Keratinocyte (primary cell): ENCODE measurements around the gene GRK1. TPM values are rescaled to one million over a fixed set of nuclear protein-coding genes. Genes with fewer than 3 reads are reported as not detected.

ENCODE experiments used
- DNase-seq: peaks from one replicate; pipeline ENCODE4 v3.0.0-alpha.2; 2011; ENCODE audit warnings: low read depth, missing footprints, low spot score
- FAIRE-seq: peaks from 2 replicates; lab custom pipeline; 2011; peaks lifted over from hg19 to GRCh38; lab: Jason Lieb, UNC
- H2AFZ ChIP-seq: 2 replicates; pipeline ENCODE4 v1.6.0; 2012; ENCODE audit warnings: low read length, control low read depth, inconsistent platforms; ENCODE audit not compliant: control insufficient read depth
- H3K27ac ChIP-seq: 2 replicates; pipeline ENCODE4 v1.5.1; 2011; ENCODE audit warnings: low read length; ENCODE audit not compliant: control insufficient read depth, insufficient read depth
- H3K27me3 ChIP-seq: 3 replicates; pipeline ENCODE4 v1.6.0; 2011; ENCODE audit warnings: low read length; ENCODE audit not compliant: control insufficient read depth, insufficient read depth; ENCODE audit errors: extremely low read depth
- H3K36me3 ChIP-seq, 2 experiments: 2 replicates in 1 of 2; 3 replicates in 1 of 2; pipeline ENCODE4 v1.5.1; 2011; ENCODE audit warnings: low read length in 2 of 2, mild to moderate bottlenecking in 1 of 2; ENCODE audit not compliant: control insufficient read depth in 2 of 2, insufficient read depth in 2 of 2; ENCODE audit errors: extremely low read depth in 1 of 2
- H3K4me1 ChIP-seq: 3 replicates; pipeline ENCODE4 v1.5.1; 2011; ENCODE audit warnings: low read length; ENCODE audit not compliant: control insufficient read depth, insufficient read depth; ENCODE audit errors: extremely low read depth
- H3K4me2 ChIP-seq: 3 replicates; pipeline ENCODE4 v1.6.0; 2011; ENCODE audit warnings: low read depth, low read length; ENCODE audit not compliant: control insufficient read depth, insufficient read depth; ENCODE audit errors: extremely low read depth
- H3K4me3 ChIP-seq, 3 experiments: fragments of 200-600 bp in 1 of 3; sonication (generic) in 1 of 3; 2 replicates in 2 of 3; 3 replicates in 1 of 3; pipeline ENCODE4 v1.5.1; 2011 to 2016; ENCODE audit warnings: low read length in 3 of 3, mild to moderate bottlenecking in 3 of 3, control low read depth in 2 of 3, inconsistent platforms in 1 of 3, low read depth in 1 of 3, mixed read lengths in 1 of 3, mixed run types in 1 of 3, moderate library complexity in 1 of 3; ENCODE audit not compliant: control insufficient read depth in 2 of 3, insufficient read depth in 2 of 3; ENCODE audit errors: extremely low read depth in 1 of 3
- H3K79me2 ChIP-seq: 2 replicates; pipeline ENCODE4 v1.6.0; 2012; ENCODE audit warnings: low read length; ENCODE audit not compliant: control insufficient read depth, insufficient read depth
- H3K9ac ChIP-seq: 3 replicates; pipeline ENCODE4 v1.6.0; 2011; ENCODE audit warnings: low read length; ENCODE audit not compliant: control insufficient read depth, insufficient read depth; ENCODE audit errors: extremely low read depth
- H3K9me1 ChIP-seq: 3 replicates; pipeline ENCODE4 v1.6.0; 2011; ENCODE audit warnings: low read length; ENCODE audit not compliant: control insufficient read depth, insufficient read depth; ENCODE audit errors: extremely low read depth
- H3K9me3 ChIP-seq: 2 replicates; pipeline ENCODE4 v1.5.1; 2012; ENCODE audit warnings: low read depth, low read length; ENCODE audit not compliant: control insufficient read depth
- H4K20me1 ChIP-seq: 3 replicates; pipeline ENCODE4 v1.6.0; 2011; ENCODE audit warnings: low read length; ENCODE audit not compliant: control insufficient read depth, insufficient read depth; ENCODE audit errors: extremely low read depth
- EZH2 ChIP-seq: IDR thresholded peaks from one replicate; pipeline ENCODE4 v1.6.1; 2012; ENCODE audit warnings: inconsistent platforms, mild to moderate bottlenecking, low read length, moderate library complexity
- dilution Hi-C: fragments of 300-500 bp; cut with MboI; formaldehyde crosslinking; loops from one replicate; pipeline ENCODE4 v1.7.0; 2020; ENCODE audit warnings: low sequenced_read_pairs; ENCODE audit not compliant: extremely low pct_ligation_motif_present
- polyA plus RNA-seq, 5 experiments: library from polyadenylated mRNA; depleted of rRNA in 3 of 5; stranded (reverse) in 3 of 5; stranded (forward) in 1 of 5; unstranded in 1 of 5; fragments of >200 nt; gene quantifications; 1 replicate in 1 of 5; 2 replicates in 3 of 5; 3 replicates in 1 of 5; pipeline versions ENCODE4 v1.2.1 to v1.2.3, GENCODE V29; 2011 to 2012; ENCODE audit warnings: missing spikeins in 2 of 5, low read depth in 1 of 5, low replicate concordance in 1 of 5
- TF ChIP-seq, protein P1 (sequence below), 3 experiments: IDR thresholded peaks in 1 of 3; conservative IDR thresholded peaks in 1 of 3; optimal IDR thresholded peaks in 1 of 3; 2 replicates in 2 of 3; 3 replicates in 1 of 3; pipeline versions ENCODE3 to v1.5.1; 2011; ENCODE audit warnings: low read length in 3 of 3, mild to moderate bottlenecking in 3 of 3, moderate library complexity in 2 of 3, control low read depth in 1 of 3, inconsistent platforms in 1 of 3; ENCODE audit not compliant: insufficient read depth in 2 of 3; ENCODE audit errors: extremely low read depth in 1 of 3

The GRK1 gene
- polyA plus RNA-seq, 1 donor (not counting 4 experiments of a cell fraction or from before 2014, with no cell fraction given), result not detected

DNA sequence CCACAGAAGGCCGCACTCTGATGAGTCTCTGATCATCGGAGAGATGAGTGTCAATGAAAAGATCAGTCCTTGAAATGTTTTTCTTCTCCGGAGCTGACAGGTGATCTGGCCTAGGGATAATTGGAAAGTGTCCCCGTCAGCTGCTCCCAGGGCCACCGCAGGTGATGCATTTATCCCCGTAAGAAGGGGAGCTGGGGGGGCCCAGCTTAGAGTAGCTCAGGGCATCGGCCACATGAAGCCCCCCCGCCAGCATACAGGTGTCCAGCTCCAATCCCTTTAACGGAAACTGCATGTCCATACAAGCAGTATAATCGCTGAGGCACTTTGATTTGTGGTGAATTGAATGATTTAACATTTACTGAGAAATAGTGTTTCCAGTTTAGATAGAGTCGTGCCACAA is 36.7 kb upstream of the GRK1 start:
- peaks cover 47 to 48% of the 10 kb centered on the region in 2 experiments for H3K36me3 ChIP-seq
- no peak for FAIRE-seq
- dilution Hi-C loops, result no loop called here
- H3K79me2 ChIP-seq, result peaks cover 59% of the 10 kb centered on the region
- TF ChIP-seq EZH2, result no peak
- TF ChIP-seq, protein P1, sequence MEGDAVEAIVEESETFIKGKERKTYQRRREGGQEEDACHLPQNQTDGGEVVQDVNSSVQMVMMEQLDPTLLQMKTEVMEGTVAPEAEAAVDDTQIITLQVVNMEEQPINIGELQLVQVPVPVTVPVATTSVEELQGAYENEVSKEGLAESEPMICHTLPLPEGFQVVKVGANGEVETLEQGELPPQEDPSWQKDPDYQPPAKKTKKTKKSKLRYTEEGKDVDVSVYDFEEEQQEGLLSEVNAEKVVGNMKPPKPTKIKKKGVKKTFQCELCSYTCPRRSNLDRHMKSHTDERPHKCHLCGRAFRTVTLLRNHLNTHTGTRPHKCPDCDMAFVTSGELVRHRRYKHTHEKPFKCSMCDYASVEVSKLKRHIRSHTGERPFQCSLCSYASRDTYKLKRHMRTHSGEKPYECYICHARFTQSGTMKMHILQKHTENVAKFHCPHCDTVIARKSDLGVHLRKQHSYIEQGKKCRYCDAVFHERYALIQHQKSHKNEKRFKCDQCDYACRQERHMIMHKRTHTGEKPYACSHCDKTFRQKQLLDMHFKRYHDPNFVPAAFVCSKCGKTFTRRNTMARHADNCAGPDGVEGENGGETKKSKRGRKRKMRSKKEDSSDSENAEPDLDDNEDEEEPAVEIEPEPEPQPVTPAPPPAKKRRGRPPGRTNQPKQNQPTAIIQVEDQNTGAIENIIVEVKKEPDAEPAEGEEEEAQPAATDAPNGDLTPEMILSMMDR (optimal IDR thresholded peaks at IDR 0.05 in 1 of 3, IDR thresholded peaks at IDR 0.05 in 1 of 3, conservative IDR thresholded peaks at IDR 0.05 in 1 of 3; ENCODE audit: extremely low read depth in 1 of 3, insufficient read depth in 2 of 3, low read length in 3 of 3), result no peak
- no peaks in the 10 kb centered on the region for H3K27me3 ChIP-seq
- peaks cover 6% of the 10 kb centered on the region for H4K20me1 ChIP-seq
- H3K4me2 ChIP-seq, result no peak overlapping the region
- H3K4me3 ChIP-seq, result no peak overlapping the region
- DNase-seq, result no peak
- no peaks in the 10 kb centered on the region for H3K4me1 ChIP-seq
- no peaks in the 10 kb centered on the region for H3K9me3 ChIP-seq
- no peaks in the 10 kb centered on the region for H3K9me1 ChIP-seq
- no peak overlapping the region for H3K27ac ChIP-seq
- no peak overlapping the region for H2AFZ ChIP-seq
- no peak overlapping the region for H3K9ac ChIP-seq

DNA sequence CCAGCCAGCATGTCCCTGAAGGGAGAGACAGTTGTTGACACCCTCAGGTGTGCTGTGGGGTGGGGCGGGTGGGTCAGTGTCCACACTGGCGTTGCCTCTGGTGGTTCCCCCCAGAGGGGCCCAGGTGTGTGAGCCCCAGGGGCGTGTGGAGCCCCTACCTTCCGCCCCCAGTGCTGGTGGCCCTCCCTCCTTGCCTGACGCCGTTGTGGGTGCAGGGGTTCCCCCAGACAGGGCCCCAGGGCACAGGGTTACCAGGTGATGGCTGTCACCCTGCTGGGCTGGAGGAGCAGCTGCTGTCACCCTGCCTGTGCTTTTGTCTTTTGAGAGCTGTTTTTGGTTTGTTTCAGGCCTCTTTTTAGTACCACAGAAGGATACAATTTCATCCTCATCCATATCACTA is 36.2 kb upstream of the GRK1 start:
- peaks cover 55% of the 10 kb centered on the region for H3K79me2 ChIP-seq
- no peaks in the 10 kb centered on the region for H3K9me3 ChIP-seq
- H2AFZ ChIP-seq, result no peak overlapping the region
- no peak overlapping the region for H3K4me2 ChIP-seq
- no peak overlapping the region for H3K27ac ChIP-seq
- dilution Hi-C loops, result no loop called here
- peaks cover 6% of the 10 kb centered on the region for H4K20me1 ChIP-seq
- H3K4me3 ChIP-seq, result no peak overlapping the region
- no peaks in the 10 kb centered on the region for H3K27me3 ChIP-seq
- H3K4me1 ChIP-seq, result no peaks in the 10 kb centered on the region
- DNase-seq, result no peak
- FAIRE-seq, result no peak
- peaks cover 51% of the 10 kb centered on the region in 2 experiments for H3K36me3 ChIP-seq
- no peaks in the 10 kb centered on the region for H3K9me1 ChIP-seq
- TF ChIP-seq, protein P1 (optimal IDR thresholded peaks at IDR 0.05 in 1 of 3, IDR thresholded peaks at IDR 0.05 in 1 of 3, conservative IDR thresholded peaks at IDR 0.05 in 1 of 3; ENCODE audit: extremely low read depth in 1 of 3, insufficient read depth in 2 of 3, low read length in 3 of 3), result no peak
- no peak for TF ChIP-seq EZH2
- H3K9ac ChIP-seq, result no peak overlapping the region
